ENCODE results near the gene IL12RB1.

DNA sequence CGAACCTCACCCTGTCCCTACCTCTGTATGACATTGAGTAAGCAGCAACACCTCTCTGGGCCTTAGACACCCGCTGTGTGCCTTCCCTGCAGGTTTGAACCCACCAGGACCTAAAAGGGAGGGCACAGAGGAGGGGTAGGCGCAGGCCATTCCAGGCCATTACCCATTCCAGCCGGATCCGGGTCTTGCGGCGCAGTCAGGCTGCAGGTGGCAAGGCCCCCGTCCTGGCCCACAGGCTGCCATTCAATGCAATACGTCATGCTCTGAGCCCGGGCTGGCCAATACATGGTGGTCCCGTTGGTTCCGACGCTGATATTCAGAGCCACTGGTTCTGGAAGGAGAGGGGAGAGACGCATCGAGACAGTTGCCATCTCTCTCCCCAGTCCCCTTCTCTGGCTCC lies 17.4 kb downstream of the IL12RB1 start:
- TF ChIP-seq CTBP1 (IDR thresholded peaks at IDR 0.05; ENCODE audit: borderline replicate concordance) (no peak), FOXK2 (IDR thresholded peaks at IDR 0.05) (no peak), ELF4 (IDR thresholded peaks at IDR 0.05) (no peak), LEF1 (IDR thresholded peaks at IDR 0.05; ENCODE audit: borderline replicate concordance) (no peak), BHLHE40 (IDR thresholded peaks at IDR 0.05; ENCODE audit: borderline replicate concordance) (no peak), NFRKB (IDR thresholded peaks at IDR 0.05) (no peak), SP1 (IDR thresholded peaks at IDR 0.05) (no peak), SUZ12 (IDR thresholded peaks at IDR 0.05) (no peak), FOXM1 (IDR thresholded peaks at IDR 0.05; ENCODE audit: borderline replicate concordance) (no peak), FOXA1 (IDR thresholded peaks at IDR 0.05) (no peak)
- TF ChIP-seq, protein P1, sequence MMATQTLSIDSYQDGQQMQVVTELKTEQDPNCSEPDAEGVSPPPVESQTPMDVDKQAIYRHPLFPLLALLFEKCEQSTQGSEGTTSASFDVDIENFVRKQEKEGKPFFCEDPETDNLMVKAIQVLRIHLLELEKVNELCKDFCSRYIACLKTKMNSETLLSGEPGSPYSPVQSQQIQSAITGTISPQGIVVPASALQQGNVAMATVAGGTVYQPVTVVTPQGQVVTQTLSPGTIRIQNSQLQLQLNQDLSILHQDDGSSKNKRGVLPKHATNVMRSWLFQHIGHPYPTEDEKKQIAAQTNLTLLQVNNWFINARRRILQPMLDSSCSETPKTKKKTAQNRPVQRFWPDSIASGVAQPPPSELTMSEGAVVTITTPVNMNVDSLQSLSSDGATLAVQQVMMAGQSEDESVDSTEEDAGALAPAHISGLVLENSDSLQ (IDR thresholded peaks at IDR 0.05): no peak

All from HEK293T (cell line).